Measurements from ENCODE around the gene SENP1.

Gene SENP1

GRCh38 chr12:48015954-48016353 is 89.9 kb downstream of the SENP1 start:
- DNase-seq = no peak

GRCh38 chr12:48015129-48015528 is 90.8 kb downstream of the SENP1 start:
- DNase-seq = no peak

GRCh38 chr12:48013287-48013686 is 92.6 kb downstream of the SENP1 start:
- DNase-seq = no peak

- DNase-seq = no peak
Measured at GRCh38 chr12:48012070-48012469, 93.8 kb downstream of the SENP1 start.

- no peak for DNase-seq
Measured at GRCh38 chr12:48010366-48010970, 95.4 kb downstream of the SENP1 start.

- no peak for DNase-seq
Measured at GRCh38 chr12:48009471-48009870, 96.4 kb downstream of the SENP1 start.

GRCh38 chr12:48008950-48009349 is 96.9 kb downstream of the SENP1 start:
- no peak for DNase-seq

GRCh38 chr12:48008349-48008748 is 97.5 kb downstream of the SENP1 start:
- DNase-seq = no peak

- no peak for DNase-seq
Measured at GRCh38 chr12:48007206-48007605, 98.7 kb downstream of the SENP1 start.

GRCh38 chr12:48005750-48006021 is 100.2 kb downstream of the SENP1 start:
- DNase-seq = no peak

- no peak for DNase-seq
Measured at GRCh38 chr12:48005001-48005749, 100.7 kb downstream of the SENP1 start.

- peak; percentile 18 for DNase-seq
Measured at GRCh38 chr12:48004053-48004941, 101.6 kb downstream of the SENP1 start, which contains the start of gene COL2A1. Gene COL2A1, minus strand, starts transcription at chr12:48004476. Its CDS starts 155 bp downstream, at chr12:48004321.

GRCh38 chr12:48003226-48004052 is 102.4 kb downstream of the SENP1 start:
- DNase-seq = no peak

GRCh38 chr12:48002773-48003218 is 103.1 kb downstream of the SENP1 start:
- DNase-seq = no peak

- no peak for DNase-seq
Measured at GRCh38 chr12:48002414-48002730, 103.5 kb downstream of the SENP1 start.

- DNase-seq = no peak
Measured at GRCh38 chr12:48001505-48002413, 104.1 kb downstream of the SENP1 start.

GRCh38 chr12:48000878-48001504 is 104.9 kb downstream of the SENP1 start:
- DNase-seq = no peak

GRCh38 chr12:47999816-48000215 is 106.1 kb downstream of the SENP1 start:
- no peak for DNase-seq

GRCh38 chr12:47997321-47997720 is 108.6 kb downstream of the SENP1 start:
- no peak for DNase-seq

- DNase-seq = no peak
Measured at GRCh38 chr12:47995981-47996401, 109.9 kb downstream of the SENP1 start.

GRCh38 chr12:47993491-47993890 is 112.4 kb downstream of the SENP1 start:
- DNase-seq = no peak

Data from activated CD4-positive, alpha-beta T cell treated with anti-CD3 and anti-CD28 coated beads, Interleukin-2, amount 50 U/mL, for 16 hours (primary cell).